ENCODE results near the gene PTPRN. TPM values are rescaled to one million over a fixed set of nuclear protein-coding genes. Genes with fewer than 3 reads are reported as not detected.
"Not testable (repeated sequence)": the region's sequence is repeated elsewhere in the genome, so short reads cannot be mapped to it uniquely, and the experiment has no call there.

The PTPRN gene
- total RNA-seq, 2 experiments from 2014 or later = not detected

DNA sequence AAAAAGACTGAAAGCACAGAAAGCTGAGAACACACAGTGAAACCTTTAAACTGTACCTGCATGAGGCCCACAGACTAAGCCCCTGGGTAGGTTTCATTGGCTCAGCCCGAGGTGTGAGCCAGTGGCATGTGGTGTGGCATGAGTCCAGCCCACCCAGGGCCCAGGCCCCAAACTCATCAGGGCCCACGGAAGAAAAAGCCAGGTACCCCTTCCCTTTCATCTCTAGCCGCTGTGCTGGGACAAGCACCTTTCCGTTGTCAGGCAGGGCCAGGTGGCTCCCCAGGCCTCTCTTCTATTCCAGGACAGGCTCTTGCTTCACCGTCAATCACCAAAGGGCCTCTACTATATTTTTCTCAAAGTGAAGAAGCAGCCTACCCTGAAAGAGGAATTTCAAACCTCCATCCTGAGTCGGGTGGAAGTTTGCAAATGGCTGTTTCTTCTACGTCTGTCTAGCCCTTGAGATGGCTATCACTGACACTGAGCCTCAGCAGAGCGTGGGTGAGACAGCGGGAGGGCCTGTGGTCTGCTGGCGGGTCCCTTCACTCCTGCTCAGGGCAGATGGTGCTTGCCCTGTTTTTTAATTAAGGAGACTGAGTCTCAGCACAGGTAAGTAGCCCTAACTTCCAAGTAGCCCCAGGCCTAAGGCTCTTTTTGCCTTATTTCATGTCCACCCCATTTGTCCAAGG lies 21.5 kb downstream of the PTPRN start:
- no peak for ATAC-seq (ENCODE audit: low read depth)
- peaks cover 1% of the 10 kb centered on the region for H3K4me1 Mint-ChIP-seq
- peaks cover 2% of the 10 kb centered on the region for H3K27me3 Mint-ChIP-seq
- H3K4me3 Mint-ChIP-seq = no peak overlapping the region
- no peak overlapping the region for H3K27ac Mint-ChIP-seq
- H3K9me3 Mint-ChIP-seq = no peaks in the 10 kb centered on the region
- POLR2A ChIA-PET = interaction anchor here (1.4 kb wide), 1 partner anchor 34 kb away, joined by 5 read pairs; the partner anchor contains the start of gene TUBA4A
- DNase-seq = no peak
- peaks cover 6% of the 10 kb centered on the region for H3K36me3 Mint-ChIP-seq

DNA sequence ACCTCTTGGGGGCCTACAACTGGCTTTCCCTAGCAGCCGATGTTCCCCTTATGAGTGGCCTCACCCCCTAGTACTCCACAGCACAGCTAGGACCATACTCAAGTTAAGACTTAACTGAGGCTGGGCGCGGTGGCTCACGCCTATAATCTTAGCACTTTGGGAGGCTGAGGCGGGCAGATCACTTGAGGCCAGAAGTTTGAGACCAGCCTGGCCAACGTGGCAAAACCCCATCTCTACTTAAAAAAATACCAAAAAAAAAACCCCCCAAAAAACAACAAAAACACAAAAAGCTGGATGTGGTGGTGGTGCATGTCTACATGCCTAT lies 22.1 kb downstream of the PTPRN start:
- POLR2A ChIA-PET = interaction anchor here (1.4 kb wide), 2 partner anchors 8 to 33 kb away, joined by 3 to 5 read pairs; partner anchors contain the start of gene TUBA4A
- not testable (repeated sequence) for ATAC-seq (ENCODE audit: low read depth); H3K27me3 Mint-ChIP-seq; H3K27ac Mint-ChIP-seq; H3K4me3 Mint-ChIP-seq; H3K4me1 Mint-ChIP-seq; H3K36me3 Mint-ChIP-seq; DNase-seq; H3K9me3 Mint-ChIP-seq

DNA sequence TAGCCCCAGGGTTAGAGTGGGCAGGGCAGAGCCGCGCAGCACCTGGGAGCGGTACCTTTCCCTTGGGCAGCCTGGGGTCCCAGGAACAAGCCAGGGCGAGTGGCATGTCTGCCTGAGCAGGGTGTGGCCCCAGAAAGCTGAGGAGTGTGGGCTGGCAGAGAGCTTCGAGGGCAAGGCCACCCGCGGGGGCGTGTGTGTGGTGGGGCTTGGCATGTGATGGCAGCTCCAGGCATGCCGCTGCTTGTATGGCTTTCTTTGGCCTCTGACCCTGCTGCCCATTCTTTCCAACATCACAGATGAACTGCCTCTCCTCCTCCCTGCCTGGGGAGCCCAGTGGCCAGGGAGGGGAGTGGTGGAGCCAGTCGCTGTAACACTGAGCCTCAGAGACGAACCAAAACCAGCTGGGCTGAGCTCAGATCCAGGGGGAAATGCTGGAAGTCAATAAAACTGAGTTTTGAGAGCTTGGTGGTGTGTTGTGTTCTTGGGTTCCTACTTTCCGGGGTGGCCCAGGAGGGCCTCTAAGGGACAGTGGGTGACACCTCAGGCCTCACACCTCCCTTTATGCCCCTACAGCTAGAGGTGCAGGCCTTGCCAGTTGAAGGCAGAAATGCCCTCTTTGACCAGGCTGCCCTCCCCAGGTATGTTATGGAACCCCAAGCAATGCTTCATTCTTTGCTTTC lies 22.6 kb downstream of the PTPRN start:
- no peaks in the 10 kb centered on the region for H3K9me3 Mint-ChIP-seq
- H3K36me3 Mint-ChIP-seq = peaks cover 6% of the 10 kb centered on the region
- ATAC-seq (ENCODE audit: low read depth) (no peak), DNase-seq (no peak)
- POLR2A ChIA-PET = interaction anchor here (1.4 kb wide), 2 partner anchors 8 to 33 kb away, joined by 3 to 5 read pairs; partner anchors contain the start of gene TUBA4A
- no peak overlapping the region for H3K27ac Mint-ChIP-seq
- H3K4me1 Mint-ChIP-seq = peaks cover 3% of the 10 kb centered on the region
- H3K4me3 Mint-ChIP-seq = no peak overlapping the region
- no peaks in the 10 kb centered on the region for H3K27me3 Mint-ChIP-seq

DNA sequence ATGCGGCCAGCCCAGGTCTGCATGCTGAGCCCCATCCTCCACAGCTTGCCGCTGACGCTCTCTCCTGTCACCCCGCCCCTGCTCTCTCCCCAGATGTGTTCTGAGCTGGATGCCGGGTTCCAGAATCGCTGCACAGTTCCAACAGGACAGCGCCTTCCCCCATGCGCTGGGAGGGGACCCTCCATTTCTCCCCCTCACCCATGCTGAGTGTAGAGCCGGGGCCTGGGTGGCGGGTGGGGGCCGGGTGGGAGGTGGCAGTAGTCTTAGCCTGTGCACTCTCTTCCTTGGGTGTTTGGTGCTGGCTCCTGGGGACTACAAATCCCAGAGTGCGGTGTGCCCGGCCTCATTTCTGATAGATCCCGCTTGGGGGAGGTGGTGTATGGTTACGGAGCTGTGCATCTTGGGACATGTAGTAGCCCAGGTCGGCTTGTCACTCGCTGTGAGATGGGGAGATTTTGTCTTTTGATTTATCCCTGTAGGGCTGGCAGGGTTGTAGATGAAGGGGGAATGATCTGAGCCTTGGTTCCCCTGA lies 23.2 kb downstream of the PTPRN start:
- no peak for DNase-seq
- no peak overlapping the region for H3K4me3 Mint-ChIP-seq
- peaks cover 9% of the 10 kb centered on the region for H3K4me1 Mint-ChIP-seq
- H3K36me3 Mint-ChIP-seq = peaks cover 7% of the 10 kb centered on the region
- H3K9me3 Mint-ChIP-seq = no peaks in the 10 kb centered on the region
- ATAC-seq (ENCODE audit: low read depth) = no peak
- POLR2A ChIA-PET = interaction anchor here (1.4 kb wide), 1 partner anchor 9 kb away, joined by 3 read pairs; no protein-coding TSS in a partner anchor
- no peaks in the 10 kb centered on the region for H3K27me3 Mint-ChIP-seq
- no peak overlapping the region for H3K27ac Mint-ChIP-seq

DNA sequence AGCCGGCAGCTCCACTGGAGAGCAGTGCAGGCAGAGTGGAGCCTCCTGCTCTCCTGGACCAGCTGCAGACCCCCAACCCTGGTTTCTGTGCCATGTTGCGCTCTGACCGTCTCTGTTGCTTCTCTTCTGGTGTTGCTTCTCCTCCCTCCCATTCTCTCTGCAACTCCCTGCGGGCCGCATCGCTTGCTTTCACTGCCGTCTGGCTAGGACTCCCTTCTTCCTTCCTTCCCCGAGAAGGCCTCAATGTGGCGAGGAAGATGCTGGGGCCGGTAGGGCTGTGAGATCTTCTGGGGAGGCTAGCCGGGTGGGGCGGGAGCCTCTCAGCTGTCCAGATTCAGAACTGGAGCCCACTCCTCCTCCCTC lies 23.8 kb downstream of the PTPRN start:
- peaks cover 8% of the 10 kb centered on the region for H3K36me3 Mint-ChIP-seq
- H3K9me3 Mint-ChIP-seq = no peaks in the 10 kb centered on the region
- H3K4me3 Mint-ChIP-seq = no peak overlapping the region
- POLR2A ChIA-PET = interaction anchor here (1.7 kb wide), 1 partner anchor 9 kb away, joined by 8 read pairs; no protein-coding TSS in a partner anchor
- no peaks in the 10 kb centered on the region for H3K27me3 Mint-ChIP-seq
- DNase-seq = no peak
- H3K4me1 Mint-ChIP-seq = peaks cover 15% of the 10 kb centered on the region
- H3K27ac Mint-ChIP-seq = no peak overlapping the region
- ATAC-seq (ENCODE audit: low read depth) = no peak

DNA sequence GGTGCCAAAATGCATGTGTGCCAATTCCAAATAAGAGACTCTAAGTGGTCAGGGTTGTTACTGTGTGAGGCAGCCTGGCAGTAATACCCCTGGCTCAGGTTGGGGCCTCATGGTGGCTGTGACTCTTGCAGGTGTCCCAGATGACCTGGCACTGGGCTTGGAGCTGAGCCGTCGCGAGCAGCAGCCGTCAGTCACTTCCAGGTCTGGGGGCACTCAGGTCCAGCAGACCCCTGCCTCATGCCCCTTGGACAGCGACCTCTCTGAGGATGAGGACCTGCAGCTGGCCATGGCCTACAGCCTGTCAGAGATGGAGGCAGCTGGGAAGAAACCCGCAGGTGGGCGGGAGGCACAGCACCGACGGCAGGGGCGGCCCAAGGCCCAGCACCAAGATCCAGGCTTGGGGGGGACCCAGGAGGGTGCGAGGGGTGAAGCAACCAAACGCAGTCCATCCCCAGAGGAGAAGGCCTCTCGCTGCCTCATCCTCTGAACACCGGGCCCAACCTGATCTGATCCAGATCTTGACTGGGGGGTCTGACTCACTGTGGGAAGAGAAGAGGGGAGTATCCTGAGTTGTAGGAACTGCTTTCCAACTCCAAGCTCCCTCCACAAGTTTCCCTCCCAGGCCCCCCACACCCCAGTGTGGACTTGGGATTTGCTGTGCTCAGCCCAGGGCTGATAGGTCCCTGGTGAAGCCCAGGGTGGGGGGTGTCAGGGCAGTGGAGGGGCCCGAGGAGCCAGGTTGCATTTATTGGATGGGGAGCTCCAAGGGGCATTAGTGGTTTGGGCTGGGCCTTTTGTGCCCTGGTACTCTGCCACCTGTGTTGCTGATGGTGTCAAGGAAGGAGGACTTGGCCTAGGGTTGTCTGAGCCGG lies 24.5 kb downstream of the PTPRN start:
- Mint-ChIP-seq H3K4me3 (no peak overlapping the region), H3K36me3 (peaks cover 8% of the 10 kb centered on the region), H3K27me3 (no peaks in the 10 kb centered on the region), H3K4me1 (peaks cover 21% of the 10 kb centered on the region), H3K9me3 (no peaks in the 10 kb centered on the region), H3K27ac (no peak overlapping the region)
- POLR2A ChIA-PET = interaction anchor here (1.7 kb wide), 1 partner anchor 10 kb away, joined by 8 read pairs; no protein-coding TSS in a partner anchor
- DNase-seq = no peak
- no peak for ATAC-seq (ENCODE audit: low read depth)

DNA sequence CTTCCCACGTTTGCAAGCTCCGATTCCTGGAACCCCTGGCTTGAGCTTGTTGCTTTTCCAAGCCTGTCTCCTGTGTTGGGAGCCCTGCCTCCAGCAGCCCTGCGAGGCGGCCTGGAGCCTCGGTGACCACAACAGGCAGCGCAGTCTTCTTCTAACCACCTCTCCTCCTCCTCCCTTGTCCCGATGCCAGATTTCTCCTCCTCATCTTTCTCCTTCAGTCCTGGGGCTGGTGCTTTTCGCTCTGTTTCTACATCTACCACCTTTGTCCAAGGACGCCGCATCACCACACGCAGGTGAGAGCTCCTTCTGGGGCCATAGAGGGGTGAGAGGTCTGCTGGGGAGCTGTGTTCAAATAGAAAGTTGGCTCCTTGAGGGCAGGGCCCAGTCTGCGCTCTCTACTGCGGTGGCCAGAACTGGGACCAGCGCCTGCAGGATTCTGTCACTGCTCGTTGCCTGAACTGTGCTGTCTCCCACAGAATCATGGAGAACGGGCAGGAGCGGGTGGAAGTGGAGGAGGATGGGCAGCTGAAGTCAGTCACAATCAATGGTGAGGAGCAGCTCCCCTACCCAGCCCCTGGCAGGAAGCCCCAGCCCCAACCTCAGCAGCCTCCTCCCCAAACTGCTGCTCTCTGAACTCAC lies 26.1 kb downstream of the PTPRN start:
- ATAC-seq (ENCODE audit: low read depth) (no peak), DNase-seq (no peak)
- no peak overlapping the region for H3K4me3 Mint-ChIP-seq
- H3K4me1 Mint-ChIP-seq = peaks cover 32% of the 10 kb centered on the region
- no peaks in the 10 kb centered on the region for H3K9me3 Mint-ChIP-seq
- H3K36me3 Mint-ChIP-seq = peaks cover 8% of the 10 kb centered on the region
- H3K27me3 Mint-ChIP-seq = no peaks in the 10 kb centered on the region
- POLR2A ChIA-PET = no interaction called here
- H3K27ac Mint-ChIP-seq = no peak overlapping the region

DNA sequence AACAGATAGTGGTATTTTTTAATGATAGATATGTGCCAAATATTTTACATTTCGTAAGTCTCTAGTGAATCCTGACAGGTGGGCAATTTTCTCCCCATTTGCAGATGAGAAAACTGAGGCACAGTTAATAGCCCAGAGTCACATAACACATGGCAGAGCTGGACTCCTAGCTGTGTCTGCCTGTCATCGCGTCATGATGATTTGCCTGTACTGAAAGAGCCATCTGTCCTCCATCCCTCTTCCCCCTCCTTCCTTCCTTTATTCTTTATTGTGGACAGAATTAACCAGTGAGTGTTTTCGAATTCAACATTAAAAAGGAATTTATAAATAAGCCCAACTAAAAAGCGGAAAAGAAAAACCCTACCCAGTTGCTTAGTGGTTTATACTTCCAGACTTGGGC lies 26.8 kb downstream of the PTPRN start:
- Mint-ChIP-seq H3K27me3 (no peaks in the 10 kb centered on the region), H3K4me3 (no peak overlapping the region), H3K36me3 (peaks cover 8% of the 10 kb centered on the region), H3K4me1 (peaks cover 38% of the 10 kb centered on the region), H3K27ac (no peak overlapping the region), H3K9me3 (no peaks in the 10 kb centered on the region)
- ATAC-seq (ENCODE audit: low read depth) (no peak), DNase-seq (no peak)
- POLR2A ChIA-PET = no interaction called here

DNA sequence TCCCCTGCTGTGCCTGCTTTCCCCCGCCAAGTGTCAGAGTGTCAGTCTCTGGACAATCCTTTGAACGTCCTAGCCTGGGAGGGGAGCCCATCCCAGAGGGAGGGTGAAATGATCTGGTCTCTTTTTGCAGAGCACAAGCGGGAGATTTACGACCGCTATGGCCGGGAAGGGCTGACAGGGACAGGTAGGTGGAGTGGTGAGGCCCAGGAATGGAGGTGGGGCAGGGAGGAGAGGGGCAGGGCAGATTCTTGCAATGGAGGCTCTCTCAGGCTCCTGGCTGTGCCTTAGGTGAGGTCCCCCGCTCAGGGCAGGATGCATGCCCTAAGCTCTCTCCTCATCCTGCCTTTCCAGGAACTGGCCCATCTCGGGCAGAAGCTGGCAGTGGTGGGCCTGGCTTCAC lies 27.6 kb downstream of the PTPRN start:
- Mint-ChIP-seq H3K27me3 (no peaks in the 10 kb centered on the region), H3K9me3 (no peaks in the 10 kb centered on the region), H3K4me1 (peaks cover 40% of the 10 kb centered on the region), H3K4me3 (no peak overlapping the region), H3K27ac (no peak overlapping the region), H3K36me3 (peaks cover 8% of the 10 kb centered on the region)
- POLR2A ChIA-PET = no interaction called here
- DNase-seq = no peak
- no peak for ATAC-seq (ENCODE audit: low read depth)

DNA sequence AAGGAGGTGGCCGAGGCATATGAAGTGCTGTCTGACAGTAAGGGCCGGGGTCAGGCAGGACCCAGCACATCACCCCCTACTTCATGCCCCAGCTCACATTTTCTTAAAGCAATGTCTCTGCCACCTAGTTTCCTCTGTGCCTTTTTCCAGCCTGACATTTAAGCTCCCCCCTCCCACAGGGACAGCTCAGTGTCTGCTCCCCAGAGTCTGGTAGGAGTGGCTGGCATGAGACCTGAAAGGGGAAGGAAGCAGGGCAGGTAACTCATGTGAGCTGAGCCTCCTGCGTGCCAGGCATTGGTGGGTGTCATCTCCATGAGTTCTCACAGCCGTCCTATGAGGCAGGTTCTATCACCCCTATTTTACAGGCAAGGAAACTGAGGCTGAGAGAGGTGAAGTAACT lies 28.6 kb downstream of the PTPRN start:
- ATAC-seq (ENCODE audit: low read depth) (no peak), DNase-seq (no peak)
- peaks cover 8% of the 10 kb centered on the region for H3K36me3 Mint-ChIP-seq
- no peak overlapping the region for H3K27ac Mint-ChIP-seq
- H3K9me3 Mint-ChIP-seq = no peaks in the 10 kb centered on the region
- peak overlapping the region; percentile 98 for H3K4me3 Mint-ChIP-seq
- POLR2A ChIA-PET = interaction anchor here (2.6 to 5.5 kb wide), 3 partner anchors 14 to 31 kb away, joined by 16 to 66 read pairs (median 27); partner anchors contain the start of genes TUBA4A and TUBA4B
- no peaks in the 10 kb centered on the region for H3K27me3 Mint-ChIP-seq
- H3K4me1 Mint-ChIP-seq = peaks cover 40% of the 10 kb centered on the region

DNA sequence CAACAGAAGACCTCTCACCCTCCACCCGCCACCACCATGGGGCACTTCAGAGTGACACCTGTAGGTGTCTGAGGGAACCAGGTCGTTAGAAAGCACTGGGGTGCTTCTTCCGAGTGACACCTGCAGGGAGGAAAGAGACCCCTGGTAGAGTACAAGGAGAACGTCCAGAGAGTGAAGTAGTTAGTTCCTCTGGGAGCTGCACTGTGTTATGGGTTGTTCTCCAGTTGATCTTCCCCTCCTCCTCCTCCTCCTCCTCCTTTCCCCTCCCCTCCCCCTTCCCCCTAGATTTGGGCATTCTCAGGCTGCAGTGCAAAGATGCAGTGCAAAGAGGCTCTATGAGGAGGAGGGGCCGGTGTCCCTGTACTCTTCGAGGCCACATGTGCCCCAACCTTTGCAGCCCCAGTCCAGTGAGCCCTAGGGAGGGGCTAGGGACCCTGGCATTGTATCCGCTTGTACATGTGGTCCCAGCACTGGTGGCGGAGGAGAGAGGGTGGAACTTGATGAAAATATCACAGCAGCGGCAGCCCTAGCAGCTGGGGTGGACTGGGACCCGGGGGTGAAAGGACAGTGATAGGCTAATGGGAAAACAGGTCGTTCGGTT lies 29.2 kb downstream of the PTPRN start:
- ATAC-seq (ENCODE audit: low read depth) (no peak), DNase-seq (no peak)
- peaks cover 7% of the 10 kb centered on the region for H3K36me3 Mint-ChIP-seq
- H3K27me3 Mint-ChIP-seq = no peaks in the 10 kb centered on the region
- POLR2A ChIA-PET = interaction anchor here (0.6 to 5.5 kb wide), 8 partner anchors 13 to 121 kb away, joined by 3 to 66 read pairs (median 10); partner anchors contain the start of genes CNPPD1, GLB1L, STK16 and TUBA4A
- no peaks in the 10 kb centered on the region for H3K9me3 Mint-ChIP-seq
- peak overlapping the region; percentile 98 for H3K4me3 Mint-ChIP-seq
- H3K27ac Mint-ChIP-seq = peak overlapping the region; percentile 99
- peaks cover 38% of the 10 kb centered on the region for H3K4me1 Mint-ChIP-seq

DNA sequence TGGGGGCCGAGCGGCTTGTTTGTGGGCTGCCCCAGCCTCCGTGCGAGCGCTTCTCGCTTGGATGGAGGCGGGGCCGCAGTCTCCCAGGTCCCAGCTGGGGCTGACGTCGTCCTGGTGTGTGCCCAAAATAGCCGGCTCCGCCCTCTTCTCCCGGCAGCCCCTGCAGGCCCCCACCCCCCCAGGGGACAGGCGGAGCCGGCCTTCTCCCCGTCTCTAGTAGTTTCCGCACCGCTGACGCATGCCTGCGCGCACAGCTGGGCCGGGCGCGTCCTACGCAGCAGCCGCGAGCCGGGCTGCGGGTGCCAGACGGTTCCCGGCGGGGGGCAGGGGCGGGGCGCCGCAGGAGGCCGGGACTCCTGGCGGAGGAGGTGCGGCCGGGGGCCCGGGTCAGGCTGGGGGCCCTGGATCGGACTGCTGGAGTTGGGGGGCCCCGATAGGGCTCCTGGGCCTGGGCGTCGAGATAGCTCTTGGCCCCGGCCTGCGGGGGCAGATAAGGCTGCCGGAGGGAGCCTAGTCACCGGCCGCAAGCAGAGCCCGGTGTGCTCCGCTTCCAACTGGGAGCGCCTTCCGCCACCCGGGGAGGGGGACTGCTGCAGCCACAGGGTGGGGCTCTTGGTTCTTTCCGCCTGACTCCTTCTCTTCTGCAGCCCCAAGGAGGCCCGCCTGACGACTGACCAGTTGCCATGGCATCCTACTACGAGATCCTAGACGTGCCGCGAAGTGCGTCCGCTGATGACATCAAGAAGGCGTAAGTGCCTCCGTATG lies 29.9 kb downstream of the PTPRN start, which contains the start of gene DNAJB2:
Gene DNAJB2, plus strand, starts transcription at position 216 of the 765 bp plus-strand sequence. Its CDS starts 468 bp downstream, at position 684.
- Mint-ChIP-seq H3K4me1 (peaks cover 38% of the 10 kb centered on the region), H3K27me3 (peaks cover 4% of the 10 kb centered on the region), H3K36me3 (peaks cover 7% of the 10 kb centered on the region), H3K9me3 (no peaks in the 10 kb centered on the region), H3K4me3 (peak within 1 kb of the TSS; percentile 98), H3K27ac (peak within 1 kb of the TSS; percentile 99)
- DNase-seq = peak; percentile 97
- POLR2A ChIA-PET = interaction anchor here (0.6 to 5.5 kb wide), 15 partner anchors 10 to 120 kb away, joined by 3 to 66 read pairs (median 5); partner anchors contain the start of genes ABCB6, ANKZF1, ATG9A and CNPPD1
- ATAC-seq (ENCODE audit: low read depth) = peak; percentile 91
